ENCODE measurements around the gene LRRC8B.
A peak's percentile ranks its signal among the peaks of the same experiment; 100 is the strongest.
"Not testable (repeated sequence)": the region's sequence is repeated elsewhere in the genome, so short reads cannot be mapped to it uniquely, and the experiment has no call there.

LRRC8B gene

GRCh38 chr1:89539128-89539527 lies 14.5 kb downstream of the LRRC8B start:
- TF ChIP-seq CTCF (conservative IDR thresholded peaks at IDR 0.05; ENCODE audit: control insufficient read depth, insufficient read depth, low read depth, low read length) = no peak
- no peak for DNase-seq (ENCODE audit: low read depth)

DNA sequence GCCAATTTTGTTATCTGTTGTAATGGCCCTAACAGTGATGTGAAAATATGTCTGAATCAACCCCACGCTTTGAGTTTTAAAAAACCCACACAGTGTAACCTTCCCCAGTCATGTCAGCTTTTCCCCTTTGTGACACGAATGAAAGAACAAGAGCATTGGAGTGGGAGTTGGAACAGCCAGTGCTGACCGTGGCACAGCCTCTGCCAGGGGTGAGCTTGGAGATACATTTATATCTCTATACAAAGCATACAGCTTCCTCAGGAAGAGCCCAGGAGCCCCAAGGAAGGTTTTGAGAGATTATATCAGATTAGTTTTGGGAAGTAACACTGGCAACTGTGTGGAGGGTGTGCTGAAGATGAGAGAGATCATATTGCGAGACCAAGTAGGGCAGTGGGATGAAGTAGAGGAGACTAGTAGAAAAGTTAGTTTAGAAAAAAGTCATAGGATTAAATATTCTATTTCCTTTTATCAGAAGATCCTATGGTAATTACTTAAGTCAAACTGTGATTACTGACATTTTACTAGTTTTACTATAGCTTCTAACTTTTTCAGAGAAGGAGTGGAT lies 15.9 kb downstream of the LRRC8B start:
- no peak for TF ChIP-seq CTCF (conservative IDR thresholded peaks at IDR 0.05; ENCODE audit: control insufficient read depth, insufficient read depth, low read depth, low read length)
- no peak overlapping the region for H3K4me3 ChIP-seq (ENCODE audit: control insufficient read depth, low read depth, low read length)
- DNase-seq (ENCODE audit: low read depth) = no peak

More at GRCh38 chr1:89539128-89539527, 14.5 kb downstream of the LRRC8B start:
- H3K4me3 ChIP-seq (ENCODE audit: control insufficient read depth, low read depth, low read length) = no peak overlapping the region

- H3K4me3 ChIP-seq (ENCODE audit: control insufficient read depth, low read depth, low read length) = no peak overlapping the region
- TF ChIP-seq CTCF (conservative IDR thresholded peaks at IDR 0.05; ENCODE audit: control insufficient read depth, insufficient read depth, low read depth, low read length) = no peak
- no peak for DNase-seq (ENCODE audit: low read depth)
Measured at GRCh38 chr1:89542345-89542744, 17.7 kb downstream of the LRRC8B start.

DNA sequence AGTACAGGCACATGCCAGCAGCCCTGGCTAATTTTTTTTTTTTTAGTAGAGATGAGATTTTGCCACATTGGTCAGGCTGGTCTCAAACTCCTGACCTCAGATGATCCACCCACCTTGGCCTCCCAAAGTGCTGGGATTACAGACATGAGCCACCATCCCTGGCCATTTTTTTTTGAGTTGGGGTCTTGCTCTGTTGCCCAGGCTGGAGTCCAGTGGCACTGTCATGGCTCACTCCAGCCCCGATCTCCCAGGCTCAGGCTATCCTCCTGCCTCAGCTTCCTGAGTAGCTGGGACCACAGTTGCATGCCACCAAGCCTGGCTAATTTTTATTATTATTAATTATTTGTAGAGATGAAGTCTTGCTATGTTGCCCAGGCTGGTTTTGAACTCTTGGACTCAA lies 19.0 kb downstream of the LRRC8B start:
- H3K4me3 ChIP-seq (ENCODE audit: control insufficient read depth, low read depth, low read length); DNase-seq (ENCODE audit: low read depth): not testable (repeated sequence)

DNA sequence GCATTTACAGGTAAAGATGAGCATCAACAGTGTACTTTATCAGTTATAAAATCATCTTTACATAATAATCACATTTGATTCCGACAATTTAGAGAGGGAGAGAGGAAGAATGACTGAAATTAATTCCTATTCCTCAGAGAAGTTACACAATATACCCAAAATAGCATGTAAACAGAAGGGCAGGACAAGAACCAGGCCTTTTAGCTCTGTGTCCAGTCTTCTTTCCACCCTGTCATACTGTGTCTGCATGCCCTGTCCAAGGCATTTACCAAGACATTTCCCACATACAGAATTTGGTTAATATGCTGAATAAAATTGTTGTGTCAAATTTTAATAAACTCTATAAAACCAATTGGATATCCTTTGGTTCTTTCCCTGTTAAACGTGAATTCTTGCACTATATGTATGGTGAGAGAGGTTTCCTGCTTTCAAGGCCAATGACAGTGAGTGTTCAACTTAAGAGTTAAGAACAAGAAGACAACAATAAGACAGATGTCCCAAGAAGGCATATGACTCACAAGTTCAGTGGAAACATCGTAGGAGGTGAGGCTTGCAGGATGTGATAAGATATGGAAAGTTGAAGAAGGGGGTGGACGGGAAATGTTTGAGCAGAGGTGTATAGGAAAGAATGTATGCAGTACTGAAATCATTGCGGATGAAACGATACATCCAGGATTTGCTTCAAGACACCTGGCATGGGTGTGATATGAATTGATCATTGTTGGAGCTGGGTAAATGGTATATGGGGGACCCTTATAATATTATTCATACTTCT lies 20.8 kb downstream of the LRRC8B start:
- no peak overlapping the region for H3K4me3 ChIP-seq (ENCODE audit: control insufficient read depth, low read depth, low read length)
- peak; percentile 66 for DNase-seq (ENCODE audit: low read depth)
- no peak for TF ChIP-seq CTCF (conservative IDR thresholded peaks at IDR 0.05; ENCODE audit: control insufficient read depth, insufficient read depth, low read depth, low read length)

- DNase-seq (ENCODE audit: low read depth) = peak; percentile 63
- no peak overlapping the region for H3K4me3 ChIP-seq (ENCODE audit: control insufficient read depth, low read depth, low read length)
- TF ChIP-seq CTCF (conservative IDR thresholded peaks at IDR 0.05; ENCODE audit: control insufficient read depth, insufficient read depth, low read depth, low read length) = no peak
Measured at GRCh38 chr1:89546082-89546889, 21.7 kb downstream of the LRRC8B start.
